IgD-negative memory B cell (primary cell): ENCODE results near the gene SUN5. TPM values are rescaled to one million over a fixed set of nuclear protein-coding genes. Genes with fewer than 3 reads are reported as not detected.

Experiments
- H3K27ac Mint-ChIP-seq, 3 donors: one replicate each; pipeline ENCODE4 v1.8.0; 2020 to 2022; ENCODE audit warnings: mild to moderate bottlenecking in 3 of 3, mixed read lengths in 3 of 3, moderate library complexity in 1 of 3
- H3K27me3 Mint-ChIP-seq: one replicate; pipeline ENCODE4 v1.8.0; 2021; ENCODE audit warnings: mixed read lengths
- H3K36me3 Mint-ChIP-seq: one replicate; pipeline ENCODE4 v1.8.0; 2020; ENCODE audit warnings: mild to moderate bottlenecking, mixed read lengths
- H3K4me1 Mint-ChIP-seq, 3 donors: one replicate each; pipeline ENCODE4 v1.8.0; 2020 to 2022; ENCODE audit warnings: mixed read lengths in 3 of 3, mild to moderate bottlenecking in 1 of 3
- H3K4me3 Mint-ChIP-seq, 4 donors: one replicate each; pipeline ENCODE4 v1.8.0; 2020 to 2022; ENCODE audit warnings: mild to moderate bottlenecking in 4 of 4, mixed read lengths in 4 of 4, moderate library complexity in 3 of 4
- H3K9me3 Mint-ChIP-seq, 3 donors: one replicate each; pipeline ENCODE4 v1.8.0; 2020 to 2021; ENCODE audit warnings: mixed read lengths in 3 of 3, mild to moderate bottlenecking in 1 of 3
- polyA plus RNA-seq: library from polyadenylated mRNA; unstranded; fragments of 300-500 nt; fragmentation: Illumina TruSeq; gene quantifications from one replicate; pipeline ENCODE4 v1.2.3, GENCODE V29; 2021

The SUN5 gene
- polyA plus RNA-seq, 1 donor from 2014 or later = not detected

GRCh38 chr20:32997431-32997830 is 6.8 kb downstream of the SUN5 start:
- H3K4me3 Mint-ChIP-seq = no peak overlapping the region
- H3K4me1 Mint-ChIP-seq = peaks cover 4 to 25% (median 13%) of the 10 kb centered on the region in 3 donors
- H3K27me3 Mint-ChIP-seq = peaks cover 1% of the 10 kb centered on the region
- peaks cover 8% of the 10 kb centered on the region for H3K36me3 Mint-ChIP-seq
- H3K9me3 Mint-ChIP-seq = peaks cover 0 to 10% (median 9%) of the 10 kb centered on the region in 3 donors
- H3K27ac Mint-ChIP-seq = no peak overlapping the region

- Mint-ChIP-seq H3K9me3 (peaks cover 0 to 10% (median 9%) of the 10 kb centered on the region in 3 donors), H3K36me3 (peaks cover 3% of the 10 kb centered on the region), H3K27ac (no peak overlapping the region), H3K4me3 (no peak overlapping the region), H3K4me1 (peaks cover 16 to 40% (median 25%) of the 10 kb centered on the region in 3 donors), H3K27me3 (peaks cover 3% of the 10 kb centered on the region)
Observed at GRCh38 chr20:32995802-32996201, 8.4 kb downstream of the SUN5 start.

GRCh38 chr20:32993496-32994050 is 10.7 kb downstream of the SUN5 start:
- Mint-ChIP-seq H3K4me1 (peaks cover 13 to 33% (median 20%) of the 10 kb centered on the region in 3 donors), H3K36me3 (peaks cover 3% of the 10 kb centered on the region), H3K4me3 (no peak overlapping the region), H3K9me3 (peaks cover 0 to 10% (median 9%) of the 10 kb centered on the region in 3 donors), H3K27me3 (peaks cover 3% of the 10 kb centered on the region), H3K27ac (no peak overlapping the region)

- H3K27ac Mint-ChIP-seq = peak overlapping the region in 2 of 3 donors; percentile 17 to 45
- peaks cover 13 to 25% (median 14%) of the 10 kb centered on the region in 3 donors for H3K4me1 Mint-ChIP-seq
- H3K27me3 Mint-ChIP-seq = peaks cover 3% of the 10 kb centered on the region
- H3K9me3 Mint-ChIP-seq = peaks cover 0 to 10% (median 9%) of the 10 kb centered on the region in 3 donors
- H3K36me3 Mint-ChIP-seq = no peaks in the 10 kb centered on the region
- H3K4me3 Mint-ChIP-seq = peak overlapping the region in 2 of 4 donors; percentile 35 to 60
Observed at GRCh38 chr20:32991792-32992641, 12.2 kb downstream of the SUN5 start.

- Mint-ChIP-seq H3K36me3 (no peaks in the 10 kb centered on the region), H3K4me3 (peak overlapping the region in 2 of 4 donors; percentile 35 to 60), H3K27me3 (peaks cover 3% of the 10 kb centered on the region), H3K27ac (peak overlapping the region in 2 of 3 donors; percentile 17 to 45), H3K4me1 (peaks cover 13 to 20% (median 14%) of the 10 kb centered on the region in 3 donors), H3K9me3 (peaks cover 0 to 10% (median 9%) of the 10 kb centered on the region in 3 donors)
Observed at GRCh38 chr20:32991383-32991782, 12.8 kb downstream of the SUN5 start.

- Mint-ChIP-seq H3K27me3 (peaks cover 4% of the 10 kb centered on the region), H3K27ac (peak overlapping the region in 1 of 3 donors; percentile 35), H3K4me1 (peaks cover 13 to 20% (median 14%) of the 10 kb centered on the region in 3 donors), H3K9me3 (peaks cover 0 to 8% (median 7%) of the 10 kb centered on the region in 3 donors), H3K4me3 (no peak overlapping the region), H3K36me3 (no peaks in the 10 kb centered on the region)
Observed at GRCh38 chr20:32990426-32990825, 13.8 kb downstream of the SUN5 start.

- peaks cover 4% of the 10 kb centered on the region for H3K27me3 Mint-ChIP-seq
- no peak overlapping the region for H3K27ac Mint-ChIP-seq
- H3K4me3 Mint-ChIP-seq = no peak overlapping the region
- H3K9me3 Mint-ChIP-seq = peaks cover 0 to 5% (median 1%) of the 10 kb centered on the region in 3 donors
- H3K36me3 Mint-ChIP-seq = no peaks in the 10 kb centered on the region
- H3K4me1 Mint-ChIP-seq = peaks cover 13 to 20% (median 14%) of the 10 kb centered on the region in 3 donors
Observed at GRCh38 chr20:32989507-32990283, 14.5 kb downstream of the SUN5 start.

- Mint-ChIP-seq H3K4me1 (peaks cover 13 to 18% (median 14%) of the 10 kb centered on the region in 3 donors), H3K27me3 (peaks cover 4% of the 10 kb centered on the region), H3K9me3 (peaks cover 0 to 3% (median 0%) of the 10 kb centered on the region in 3 donors), H3K27ac (no peak overlapping the region), H3K4me3 (no peak overlapping the region), H3K36me3 (no peaks in the 10 kb centered on the region)
Observed at GRCh38 chr20:32988008-32988407, 16.2 kb downstream of the SUN5 start.

- H3K27ac Mint-ChIP-seq = no peak overlapping the region
- H3K36me3 Mint-ChIP-seq = no peaks in the 10 kb centered on the region
- peaks cover 0 to 3% (median 0%) of the 10 kb centered on the region in 3 donors for H3K9me3 Mint-ChIP-seq
- peaks cover 3% of the 10 kb centered on the region for H3K27me3 Mint-ChIP-seq
- peaks cover 10 to 12% (median 10%) of the 10 kb centered on the region in 3 donors for H3K4me1 Mint-ChIP-seq
- no peak overlapping the region for H3K4me3 Mint-ChIP-seq
Observed at GRCh38 chr20:32987044-32987825, 17.0 kb downstream of the SUN5 start.

GRCh38 chr20:32986331-32986966 is 17.8 kb downstream of the SUN5 start:
- Mint-ChIP-seq H3K4me1 (peaks cover 5 to 6% (median 6%) of the 10 kb centered on the region in 3 donors), H3K9me3 (peaks cover 0 to 3% (median 0%) of the 10 kb centered on the region in 3 donors), H3K4me3 (no peak overlapping the region), H3K27ac (peak overlapping the region in 1 of 3 donors; percentile 65), H3K27me3 (peaks cover 3% of the 10 kb centered on the region), H3K36me3 (no peaks in the 10 kb centered on the region)

- H3K4me1 Mint-ChIP-seq = no peaks in the 10 kb centered on the region
- H3K4me3 Mint-ChIP-seq = no peak overlapping the region
- peaks cover 2% of the 10 kb centered on the region for H3K27me3 Mint-ChIP-seq
- H3K36me3 Mint-ChIP-seq = no peaks in the 10 kb centered on the region
- H3K27ac Mint-ChIP-seq = no peak overlapping the region
- H3K9me3 Mint-ChIP-seq = peaks cover 0 to 3% (median 0%) of the 10 kb centered on the region in 3 donors
Observed at GRCh38 chr20:32985596-32985995, 18.6 kb downstream of the SUN5 start.

- Mint-ChIP-seq H3K27me3 (peaks cover 2% of the 10 kb centered on the region), H3K9me3 (peaks cover 0 to 3% (median 0%) of the 10 kb centered on the region in 3 donors), H3K4me3 (no peak overlapping the region), H3K36me3 (no peaks in the 10 kb centered on the region), H3K27ac (peak overlapping the region in 1 of 3 donors; percentile 57), H3K4me1 (no peaks in the 10 kb centered on the region)
Observed at GRCh38 chr20:32984631-32985354, 19.4 kb downstream of the SUN5 start.

GRCh38 chr20:32984196-32984595 is 20.0 kb downstream of the SUN5 start:
- Mint-ChIP-seq H3K4me1 (no peaks in the 10 kb centered on the region), H3K9me3 (peaks cover 0 to 3% (median 0%) of the 10 kb centered on the region in 3 donors), H3K4me3 (no peak overlapping the region), H3K27ac (peak overlapping the region in 1 of 3 donors; percentile 57), H3K36me3 (no peaks in the 10 kb centered on the region), H3K27me3 (peaks cover 2% of the 10 kb centered on the region)
